Bronchial epithelial cell (primary cell): Measurements from ENCODE around the gene MYH14. TPM values are rescaled to one million over a fixed set of nuclear protein-coding genes. Genes with fewer than 3 reads are reported as not detected.
"Not testable (repeated sequence)": the region's sequence is repeated elsewhere in the genome, so short reads cannot be mapped to it uniquely, and the experiment has no call there.

Source experiments
- DNase-seq: peaks from one replicate; pipeline ENCODE4 v3.0.0-alpha.2; 2010; ENCODE audit warnings: low read depth
- FAIRE-seq: peaks from 2 replicates; lab custom pipeline; 2011; peaks lifted over from hg19 to GRCh38; lab: Jason Lieb, UNC
- H3K27me3 ChIP-seq: 2 replicates; pipeline ENCODE4 v1.5.1; 2011; ENCODE audit warnings: low read length; ENCODE audit not compliant: control insufficient read depth, insufficient read depth
- H3K36me3 ChIP-seq: 2 replicates; pipeline ENCODE4 v1.5.1; 2011; ENCODE audit warnings: low read length; ENCODE audit not compliant: control insufficient read depth, insufficient read depth
- H3K4me3 ChIP-seq: 2 replicates; pipeline ENCODE4 v1.5.1; 2011; ENCODE audit warnings: mild to moderate bottlenecking, low read depth, low read length, control low read depth
- total RNA-seq: library from RNA; depleted of rRNA; stranded (reverse); fragments of >200 nt; gene quantifications from 2 replicates; pipeline ENCODE4 v1.2.1, GENCODE V29; 2014
- TF ChIP-seq, protein P1 (sequence below): IDR thresholded peaks from 2 replicates; pipeline ENCODE4 v1.5.1; 2011; ENCODE audit warnings: mild to moderate bottlenecking, moderate library complexity, low read length, control low read depth, inconsistent platforms; ENCODE audit not compliant: insufficient read depth, severe bottlenecking

Gene MYH14
- total RNA-seq, 1 donor from 2014 or later = 6.8 TPM

GRCh38 chr19:50226536-50226935, 23.1 kb downstream of the MYH14 start:
- TF ChIP-seq, protein P1, sequence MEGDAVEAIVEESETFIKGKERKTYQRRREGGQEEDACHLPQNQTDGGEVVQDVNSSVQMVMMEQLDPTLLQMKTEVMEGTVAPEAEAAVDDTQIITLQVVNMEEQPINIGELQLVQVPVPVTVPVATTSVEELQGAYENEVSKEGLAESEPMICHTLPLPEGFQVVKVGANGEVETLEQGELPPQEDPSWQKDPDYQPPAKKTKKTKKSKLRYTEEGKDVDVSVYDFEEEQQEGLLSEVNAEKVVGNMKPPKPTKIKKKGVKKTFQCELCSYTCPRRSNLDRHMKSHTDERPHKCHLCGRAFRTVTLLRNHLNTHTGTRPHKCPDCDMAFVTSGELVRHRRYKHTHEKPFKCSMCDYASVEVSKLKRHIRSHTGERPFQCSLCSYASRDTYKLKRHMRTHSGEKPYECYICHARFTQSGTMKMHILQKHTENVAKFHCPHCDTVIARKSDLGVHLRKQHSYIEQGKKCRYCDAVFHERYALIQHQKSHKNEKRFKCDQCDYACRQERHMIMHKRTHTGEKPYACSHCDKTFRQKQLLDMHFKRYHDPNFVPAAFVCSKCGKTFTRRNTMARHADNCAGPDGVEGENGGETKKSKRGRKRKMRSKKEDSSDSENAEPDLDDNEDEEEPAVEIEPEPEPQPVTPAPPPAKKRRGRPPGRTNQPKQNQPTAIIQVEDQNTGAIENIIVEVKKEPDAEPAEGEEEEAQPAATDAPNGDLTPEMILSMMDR = no peak

DNA sequence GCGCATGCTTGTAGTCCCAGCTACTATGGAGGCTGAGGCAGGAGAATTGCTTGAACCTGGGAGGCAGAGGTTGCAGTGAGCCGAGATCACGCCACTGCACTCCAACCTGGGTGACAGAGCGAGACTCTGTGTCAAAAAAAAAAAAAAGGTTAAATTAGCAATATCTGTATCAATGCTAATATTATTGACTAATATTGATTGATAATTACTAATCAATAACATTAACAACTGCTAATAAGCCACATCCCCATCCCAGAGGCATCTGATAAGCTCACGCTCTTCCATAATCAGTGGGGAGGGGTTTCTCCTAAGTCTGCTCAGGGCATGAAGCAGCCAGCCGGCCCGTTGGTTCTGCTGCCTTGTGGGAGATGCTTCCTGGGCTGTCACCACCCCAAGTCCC, 24.7 kb downstream of the MYH14 start:
- not testable (repeated sequence) for H3K36me3 ChIP-seq, FAIRE-seq, H3K4me3 ChIP-seq, H3K27me3 ChIP-seq, DNase-seq

More at GRCh38 chr19:50226536-50226935, 23.1 kb downstream of the MYH14 start:
- no peaks in the 10 kb centered on the region for H3K36me3 ChIP-seq
- H3K4me3 ChIP-seq = no peak overlapping the region
- DNase-seq (no peak), FAIRE-seq (no peak)
- H3K27me3 ChIP-seq = no peaks in the 10 kb centered on the region

- H3K36me3 ChIP-seq = no peaks in the 10 kb centered on the region
- TF ChIP-seq, protein P1 = no peak
- no peaks in the 10 kb centered on the region for H3K27me3 ChIP-seq
- FAIRE-seq (no peak), DNase-seq (no peak)
- no peak overlapping the region for H3K4me3 ChIP-seq
These were observed 27.2 kb downstream of the MYH14 start for GRCh38 chr19:50230379-50231351.

DNA sequence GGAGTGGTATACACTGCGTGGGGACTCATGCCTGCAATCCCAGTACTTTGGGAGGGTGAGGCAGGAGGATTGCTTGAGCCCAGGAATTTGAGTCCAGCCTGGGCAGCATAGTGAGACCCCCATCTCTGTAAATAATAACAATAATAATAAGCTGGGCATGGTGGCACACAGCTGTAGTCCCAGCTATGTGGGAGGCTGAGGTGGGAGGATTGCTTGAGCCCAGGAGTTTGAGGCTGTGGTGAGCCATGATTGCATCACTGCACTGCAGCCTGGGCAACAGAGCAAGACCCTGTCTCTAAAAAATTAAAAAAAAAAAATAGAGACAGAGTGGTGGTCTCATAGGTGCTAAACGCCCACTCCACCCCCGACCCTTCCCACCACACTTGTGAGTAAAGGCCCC, 28.0 kb downstream of the MYH14 start:
- H3K36me3 ChIP-seq, H3K4me3 ChIP-seq, FAIRE-seq, H3K27me3 ChIP-seq, DNase-seq: not testable (repeated sequence)

GRCh38 chr19:50231821-50232220, 28.4 kb downstream of the MYH14 start:
- TF ChIP-seq, protein P1 = no peak

DNA sequence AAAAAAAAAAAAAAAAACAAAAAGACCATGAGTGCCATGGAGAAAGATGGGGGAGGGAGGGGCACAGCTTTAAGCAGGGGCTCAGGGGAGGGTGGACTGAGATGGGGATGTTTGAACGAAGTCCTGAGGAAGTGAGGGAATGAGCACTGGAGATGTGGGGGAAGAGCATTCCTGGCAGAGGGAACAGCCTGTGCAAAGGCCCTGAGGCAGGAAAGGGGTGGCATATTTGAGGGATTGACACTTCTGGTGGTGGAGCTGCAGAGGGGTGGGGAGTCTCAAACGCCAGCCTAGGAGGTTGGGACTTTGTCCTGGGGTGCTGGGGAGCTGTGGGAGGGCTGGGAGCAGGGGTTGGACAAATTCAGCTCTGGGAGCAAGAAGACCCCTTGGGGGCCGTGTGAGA, 29.2 kb downstream of the MYH14 start:
- DNase-seq (no peak), FAIRE-seq (no peak)
- Histone ChIP-seq H3K27me3 (no peaks in the 10 kb centered on the region), H3K36me3 (no peaks in the 10 kb centered on the region), H3K4me3 (no peak overlapping the region)
- TF ChIP-seq, protein P1 = no peak

More at GRCh38 chr19:50231821-50232220, 28.4 kb downstream of the MYH14 start:
- no peaks in the 10 kb centered on the region for H3K27me3 ChIP-seq
- no peak for DNase-seq
- FAIRE-seq = no peak
- no peaks in the 10 kb centered on the region for H3K36me3 ChIP-seq
- no peak overlapping the region for H3K4me3 ChIP-seq
